ENCODE measurements around the gene SHROOM3.

DNA sequence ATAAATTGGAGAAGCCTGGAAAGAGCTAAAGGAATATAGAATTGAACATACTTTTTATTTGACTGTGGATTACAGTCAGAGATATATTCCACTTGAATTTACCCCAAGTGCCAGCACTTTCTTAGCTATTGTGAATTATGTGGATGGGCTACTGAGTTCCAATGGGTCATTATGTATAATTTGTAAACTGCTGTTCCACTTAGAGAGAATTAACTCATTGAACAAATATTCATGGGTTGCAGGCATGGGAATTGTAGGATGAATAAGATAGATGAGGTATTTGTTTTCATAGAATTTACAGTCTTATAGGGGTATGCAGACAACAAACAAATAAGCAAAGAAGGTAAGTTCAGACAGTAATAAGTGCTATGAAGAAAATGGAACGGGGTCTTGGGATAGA lies 195.7 kb downstream of the SHROOM3 start:
- TF ChIP-seq SUZ12 (IDR thresholded peaks at IDR 0.05) (no peak), FOXA1 (IDR thresholded peaks at IDR 0.05) (no peak)
